CMK (cell line): Measurements from ENCODE around the gene SNRPA1.

Source experiments
- DNase-seq: peaks from one replicate; pipeline ENCODE4 v3.0.0-alpha.2; 2010; ENCODE audit warnings: low read depth

SNRPA1 gene

GRCh38 chr15:101294731-101295606, at the start of gene SNRPA1:
Gene SNRPA1 (minus strand): TSS chr15:101295248. CDS start chr15:101295178, 70 bp downstream.
- peak; percentile 91 for DNase-seq

GRCh38 chr15:101342056-101342455, 47.0 kb upstream of the SNRPA1 start:
- no peak for DNase-seq

GRCh38 chr15:101338502-101339057, 43.5 kb upstream of the SNRPA1 start:
- DNase-seq, result no peak

- DNase-seq, result no peak
Measured at GRCh38 chr15:101337976-101338375, 42.9 kb upstream of the SNRPA1 start.

- DNase-seq, result peak; percentile 56
Measured at GRCh38 chr15:101333907-101334789, 39.1 kb upstream of the SNRPA1 start.

- DNase-seq, result no peak
Measured at GRCh38 chr15:101332061-101332467, 37.0 kb upstream of the SNRPA1 start.

GRCh38 chr15:101329867-101330380, 34.9 kb upstream of the SNRPA1 start:
- DNase-seq, result no peak

GRCh38 chr15:101329309-101329863, 34.3 kb upstream of the SNRPA1 start:
- DNase-seq, result no peak

- DNase-seq, result no peak
Measured at GRCh38 chr15:101328001-101328400, 33.0 kb upstream of the SNRPA1 start.

- DNase-seq, result no peak
Measured at GRCh38 chr15:101327147-101327740, 32.2 kb upstream of the SNRPA1 start.

- no peak for DNase-seq
Measured at GRCh38 chr15:101326462-101327146, 31.6 kb upstream of the SNRPA1 start.

- no peak for DNase-seq
Measured at GRCh38 chr15:101326026-101326315, 30.9 kb upstream of the SNRPA1 start.

- no peak for DNase-seq
Measured at GRCh38 chr15:101325263-101326025, 30.4 kb upstream of the SNRPA1 start.

GRCh38 chr15:101324524-101325177, 29.6 kb upstream of the SNRPA1 start:
- DNase-seq, result no peak

- DNase-seq, result no peak
Measured at GRCh38 chr15:101323793-101324523, 28.9 kb upstream of the SNRPA1 start.

- DNase-seq, result no peak
Measured at GRCh38 chr15:101322854-101323477, 27.9 kb upstream of the SNRPA1 start.

GRCh38 chr15:101322016-101322695, 27.1 kb upstream of the SNRPA1 start:
- no peak for DNase-seq

GRCh38 chr15:101320501-101321052, 25.5 kb upstream of the SNRPA1 start:
- DNase-seq, result no peak
